Upper lobe of right lung (tissue), 1 donor: Measurements from ENCODE around the gene MRPL12. TPM values are rescaled to one million over a fixed set of nuclear protein-coding genes. Genes with fewer than 3 reads are reported as not detected.

Experiments
- ATAC-seq: fragments of 200-7000 bp; cut with Tn5 transposase; one replicate; pipeline ENCODE4 v1.9.1; 2020; ENCODE audit warnings: mild to moderate bottlenecking, moderate library complexity
- DNase-seq: peaks from one replicate; pipeline ENCODE4 v3.0.0-alpha.2; 2020
- H3K27ac ChIP-seq: fragments of 200-600 bp; one replicate; pipeline ENCODE4 v1.8.0; 2022
- H3K27me3 ChIP-seq: fragments of 200-600 bp; one replicate; pipeline ENCODE4 v1.8.0; 2022; ENCODE audit warnings: mild to moderate bottlenecking
- H3K36me3 ChIP-seq: fragments of 200-600 bp; one replicate; pipeline ENCODE4 v1.8.0; 2022
- H3K4me1 ChIP-seq: fragments of 200-600 bp; one replicate; pipeline ENCODE4 v1.8.0; 2022
- H3K4me3 ChIP-seq: fragments of 200-600 bp; one replicate; pipeline ENCODE4 v1.8.0; 2022; ENCODE audit warnings: mild to moderate bottlenecking
- H3K9me3 ChIP-seq: fragments of 200-600 bp; one replicate; pipeline ENCODE4 v1.8.0; 2022
- intact Hi-C: fragments of 100-400 bp; cut with DNase I; formaldehyde crosslinking; loops from one replicate; pipeline ENCODE4 v1.11.0; 2022
- total RNA-seq: library from RNA; stranded (reverse); fragmentation: NEBNext Ultra II Directional; extraction: Animal tissue kit (Norgen Biotek cat#: 25700); gene quantifications from one replicate; pipeline ENCODE4 v1.2.1, GENCODE V29; 2021
- TF ChIP-seq, protein P1 (sequence below): fragments of 200-600 bp; IDR thresholded peaks from one replicate; pipeline ENCODE4 v1.8.0; 2022; ENCODE audit warnings: antibody characterized with exemption
- donor health status: DM: no; HTN: yes; CAD: no; lungs with severe emphysema.

The MRPL12 gene
- total RNA-seq, 1 donor from 2014 or later, result 40.3 TPM

DNA sequence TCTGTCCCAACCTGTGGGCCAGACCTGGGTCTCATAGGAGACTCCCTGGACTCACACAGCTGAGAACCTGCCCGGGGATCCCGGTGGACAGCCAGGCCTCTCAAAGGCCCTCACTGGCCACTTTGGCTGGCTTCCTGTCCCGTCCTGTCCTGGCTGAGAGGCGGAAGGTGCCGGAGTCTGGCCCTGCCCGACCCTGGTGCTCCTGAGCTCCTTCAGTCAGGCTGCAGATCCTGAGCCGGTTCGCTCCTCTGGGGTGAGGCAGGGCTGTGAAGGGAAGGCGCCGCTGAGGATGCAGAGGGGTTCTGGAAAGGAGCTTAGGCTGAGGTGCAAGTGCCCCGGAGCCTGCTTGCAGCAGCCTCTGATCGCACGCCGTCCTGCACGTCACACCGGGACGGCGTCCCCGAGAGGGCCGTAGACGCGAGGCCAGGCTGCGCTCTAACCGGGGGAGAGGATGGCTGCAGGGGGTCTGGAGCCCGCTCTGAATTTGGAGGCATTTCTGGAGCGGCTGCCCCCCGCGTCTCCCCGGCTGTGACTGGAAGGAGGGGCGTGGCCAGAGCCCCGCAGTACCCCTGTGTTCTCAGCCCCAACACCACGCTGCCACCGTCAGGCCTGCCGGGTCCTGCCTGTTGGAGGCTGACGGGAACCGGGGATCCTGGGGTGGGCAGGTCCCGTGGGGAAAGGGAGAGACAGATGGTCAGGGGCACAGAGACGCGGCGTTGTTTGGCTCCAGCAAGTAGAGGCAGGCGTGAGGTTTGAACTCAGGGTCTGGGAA, 15.2 kb upstream of the MRPL12 start:
- H3K4me3 ChIP-seq, result no peak overlapping the region
- no peaks in the 10 kb centered on the region for H3K27me3 ChIP-seq
- no peak overlapping the region for H3K27ac ChIP-seq
- ATAC-seq (no peak), DNase-seq (no peak)
- TF ChIP-seq, protein P1, sequence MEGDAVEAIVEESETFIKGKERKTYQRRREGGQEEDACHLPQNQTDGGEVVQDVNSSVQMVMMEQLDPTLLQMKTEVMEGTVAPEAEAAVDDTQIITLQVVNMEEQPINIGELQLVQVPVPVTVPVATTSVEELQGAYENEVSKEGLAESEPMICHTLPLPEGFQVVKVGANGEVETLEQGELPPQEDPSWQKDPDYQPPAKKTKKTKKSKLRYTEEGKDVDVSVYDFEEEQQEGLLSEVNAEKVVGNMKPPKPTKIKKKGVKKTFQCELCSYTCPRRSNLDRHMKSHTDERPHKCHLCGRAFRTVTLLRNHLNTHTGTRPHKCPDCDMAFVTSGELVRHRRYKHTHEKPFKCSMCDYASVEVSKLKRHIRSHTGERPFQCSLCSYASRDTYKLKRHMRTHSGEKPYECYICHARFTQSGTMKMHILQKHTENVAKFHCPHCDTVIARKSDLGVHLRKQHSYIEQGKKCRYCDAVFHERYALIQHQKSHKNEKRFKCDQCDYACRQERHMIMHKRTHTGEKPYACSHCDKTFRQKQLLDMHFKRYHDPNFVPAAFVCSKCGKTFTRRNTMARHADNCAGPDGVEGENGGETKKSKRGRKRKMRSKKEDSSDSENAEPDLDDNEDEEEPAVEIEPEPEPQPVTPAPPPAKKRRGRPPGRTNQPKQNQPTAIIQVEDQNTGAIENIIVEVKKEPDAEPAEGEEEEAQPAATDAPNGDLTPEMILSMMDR, result no peak
- H3K4me1 ChIP-seq, result peaks cover 18% of the 10 kb centered on the region
- H3K36me3 ChIP-seq, result peaks cover 76% of the 10 kb centered on the region
- intact Hi-C loops, result no loop called here
- H3K9me3 ChIP-seq, result no peaks in the 10 kb centered on the region

DNA sequence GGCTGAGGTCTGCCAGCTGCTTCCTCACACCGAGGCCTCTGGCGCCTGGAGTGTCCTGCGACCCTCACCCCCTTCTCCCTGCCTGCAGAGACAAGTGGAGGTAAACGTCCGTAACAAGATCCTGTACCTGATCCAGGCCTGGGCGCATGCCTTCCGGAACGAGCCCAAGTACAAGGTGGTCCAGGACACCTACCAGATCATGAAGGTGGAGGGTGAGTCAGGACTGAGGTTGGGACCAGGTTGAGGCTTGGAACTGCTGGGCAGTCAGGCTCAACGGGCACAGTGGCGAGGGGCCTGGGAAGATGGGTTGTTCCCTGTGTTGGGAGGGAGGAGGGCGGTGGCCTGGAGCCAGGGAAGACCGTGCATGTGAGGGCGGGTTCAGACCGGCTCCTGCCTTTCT, 14.6 kb upstream of the MRPL12 start:
- Histone ChIP-seq H3K36me3 (peaks cover 80% of the 10 kb centered on the region), H3K27me3 (no peaks in the 10 kb centered on the region), H3K4me3 (no peak overlapping the region), H3K27ac (no peak overlapping the region), H3K9me3 (no peaks in the 10 kb centered on the region), H3K4me1 (peaks cover 18% of the 10 kb centered on the region)
- no peak for ATAC-seq
- intact Hi-C loops, result no loop called here
- TF ChIP-seq, protein P1, result no peak
- DNase-seq, result no peak

DNA sequence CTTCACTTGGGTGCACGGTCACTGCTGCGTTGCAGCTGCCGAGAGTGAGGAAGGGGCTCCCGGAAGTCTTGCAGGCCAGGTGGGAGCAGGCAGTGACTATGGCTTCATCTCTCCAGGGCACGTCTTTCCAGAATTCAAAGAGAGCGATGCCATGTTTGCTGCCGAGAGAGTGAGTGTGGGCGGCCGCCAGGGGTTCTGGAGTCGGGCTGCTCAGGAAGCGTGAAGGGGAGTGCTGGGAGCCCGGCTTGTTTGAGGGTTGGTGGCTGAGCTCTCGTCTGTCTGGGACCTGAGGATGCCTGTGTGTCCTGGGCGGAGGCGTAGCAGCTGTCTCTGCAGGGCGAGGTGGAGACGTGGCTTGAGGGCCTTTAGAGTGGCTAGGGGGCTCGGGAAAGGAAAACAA, 13.1 kb upstream of the MRPL12 start:
- H3K27me3 ChIP-seq, result no peaks in the 10 kb centered on the region
- intact Hi-C loops, result no loop called here
- DNase-seq (no peak), ATAC-seq (no peak)
- H3K36me3 ChIP-seq, result peaks cover 95% of the 10 kb centered on the region
- H3K27ac ChIP-seq, result no peak overlapping the region
- H3K9me3 ChIP-seq, result no peaks in the 10 kb centered on the region
- TF ChIP-seq, protein P1, result no peak
- H3K4me3 ChIP-seq, result no peak overlapping the region
- peaks cover 10% of the 10 kb centered on the region for H3K4me1 ChIP-seq

DNA sequence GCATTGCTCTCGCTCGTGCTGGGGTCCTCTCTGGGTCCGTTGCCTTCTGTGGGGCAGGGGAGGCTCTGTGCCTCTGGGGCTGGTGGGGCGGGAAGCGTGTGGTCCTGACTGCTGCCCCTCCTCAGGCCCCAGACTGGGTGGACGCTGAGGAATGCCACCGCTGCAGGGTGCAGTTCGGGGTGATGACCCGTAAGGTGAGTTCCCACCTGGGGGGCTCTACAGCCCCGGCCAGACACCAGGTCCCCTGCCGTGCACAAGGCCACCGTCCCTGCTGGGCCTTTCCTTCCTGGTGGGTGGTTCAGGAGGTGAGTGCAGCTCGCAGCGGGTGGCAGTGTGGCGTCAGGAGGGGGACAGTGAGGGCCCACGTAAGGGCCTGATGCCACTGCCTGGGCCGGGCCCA, 12.6 kb upstream of the MRPL12 start:
- Histone ChIP-seq H3K27ac (no peak overlapping the region), H3K27me3 (no peaks in the 10 kb centered on the region), H3K4me3 (no peak overlapping the region), H3K36me3 (peaks cover 97% of the 10 kb centered on the region), H3K4me1 (peaks cover 5% of the 10 kb centered on the region), H3K9me3 (no peaks in the 10 kb centered on the region)
- ATAC-seq, result no peak
- intact Hi-C loops, result no loop called here
- TF ChIP-seq, protein P1, result no peak
- DNase-seq, result no peak

DNA sequence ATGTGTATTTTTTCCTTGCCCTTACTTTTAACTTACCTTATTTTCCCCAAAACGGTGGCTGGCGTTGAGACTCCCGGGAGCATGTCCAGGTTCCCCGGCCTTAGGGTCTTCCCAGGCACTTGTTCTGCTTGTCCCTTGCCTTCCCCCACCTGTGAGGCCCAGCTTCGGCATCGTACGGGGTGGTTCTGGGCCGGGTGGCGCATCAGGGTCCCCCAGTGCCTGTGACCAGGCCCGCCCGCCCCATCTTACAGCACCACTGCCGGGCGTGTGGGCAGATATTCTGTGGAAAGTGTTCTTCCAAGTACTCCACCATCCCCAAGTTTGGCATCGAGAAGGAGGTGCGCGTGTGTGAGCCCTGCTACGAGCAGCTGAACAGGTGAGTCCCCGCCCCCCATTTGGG, 12.0 kb upstream of the MRPL12 start:
- intact Hi-C loops, result no loop called here
- no peaks in the 10 kb centered on the region for H3K4me1 ChIP-seq
- ATAC-seq, result no peak
- H3K27ac ChIP-seq, result no peak overlapping the region
- H3K4me3 ChIP-seq, result no peak overlapping the region
- H3K9me3 ChIP-seq, result no peaks in the 10 kb centered on the region
- H3K27me3 ChIP-seq, result no peaks in the 10 kb centered on the region
- TF ChIP-seq, protein P1, result no peak
- peaks cover 97% of the 10 kb centered on the region for H3K36me3 ChIP-seq
- no peak for DNase-seq
